HepG2 (cell line): ENCODE data around the gene SLC18A3. TPM values are rescaled to one million over a fixed set of nuclear protein-coding genes. Genes with fewer than 3 reads are reported as not detected.

Experiments used
- ATAC-seq: fragments of 200-7000 bp; cut with Tn5 transposase; 3 replicates; pipeline ENCODE4 v1.9.1; 2020; ENCODE audit warnings: mild to moderate bottlenecking, moderate library complexity
- BruUV-seq: library from RNA; stranded (reverse); fragments of 400-500 nt; replicated peaks from 2 replicates; lab custom pipeline; 2021; lab: Mats Ljungman, UMichigan
- CTCF ChIA-PET: fragments of 300-600 bp; formaldehyde crosslinking; extraction: SDS; loops from one replicate; lab custom pipeline; 2021; ENCODE audit warnings: low total read pairs, inconsistent platforms, low intra/inter-chr PET ratio; lab: Yijun Ruan, JAX
- POLR2A ChIA-PET: fragments of 350-600 bp; sonication (Branson Sonifier 250); formaldehyde crosslinking; loops from one replicate; lab custom pipeline; 2020; ENCODE audit warnings: antibody characterized with exemption, inconsistent platforms; lab: Yijun Ruan, JAX
- DNase-seq: peaks from one replicate; pipeline ENCODE4 v3.0.0-alpha.2; 2015; ENCODE audit warnings: low spot score
- FAIRE-seq: peaks from 3 replicates; lab custom pipeline; 2011; peaks lifted over from hg19 to GRCh38; lab: Jason Lieb, UNC
- H2AFZ ChIP-seq: one replicate; pipeline ENCODE4 v1.6.1; 2011; ENCODE audit warnings: low read length, inconsistent platforms
- H3K27ac ChIP-seq: fragments of 300-600 bp; 3 replicates; pipeline ENCODE4 v1.8.0; 2011; ENCODE audit warnings: mixed run types, mild to moderate bottlenecking, mixed read lengths, low read length, inconsistent platforms; ENCODE audit not compliant: insufficient read depth; ENCODE audit errors: extremely low read length
- H3K27me3 ChIP-seq, 2 experiments: fragments of 200-600 bp in 1 of 2; 2 replicates in 1 of 2; 3 replicates in 1 of 2; pipeline versions ENCODE4 v1.6.0 to v1.8.0; 2011; ENCODE audit warnings: low read length in 2 of 2, mild to moderate bottlenecking in 2 of 2, moderate library complexity in 2 of 2, inconsistent platforms in 1 of 2; ENCODE audit not compliant: insufficient read depth in 2 of 2, control insufficient read depth in 1 of 2
- H3K36me3 ChIP-seq, 2 experiments: fragments of 200-600 bp in 1 of 2; replicated peaks in 1 of 2; 2 replicates in 1 of 2; 3 replicates in 1 of 2; pipeline versions ENCODE4 v1.5.1 to v1.8.0; 2011; ENCODE audit warnings: low read length in 2 of 2, inconsistent platforms in 1 of 2; ENCODE audit not compliant: insufficient read depth in 2 of 2, control insufficient read depth in 1 of 2
- H3K4me1 ChIP-seq: 2 replicates; pipeline ENCODE4 v1.5.1; 2012; ENCODE audit warnings: low read length, inconsistent platforms; ENCODE audit not compliant: insufficient read depth
- H3K4me2 ChIP-seq: 2 replicates; pipeline ENCODE4 v1.6.0; 2011; ENCODE audit warnings: low read depth, low read length, inconsistent platforms
- H3K4me3 ChIP-seq, 3 experiments: fragments of 200-600 bp in 1 of 3; sonication (generic), shearing (Covaris generic) in 1 of 3; replicated peaks in 1 of 3; 2 replicates each; pipeline ENCODE4 v1.5.1; 2011 to 2016; ENCODE audit warnings: low read length in 3 of 3, inconsistent platforms in 2 of 3, low read depth in 2 of 3, mild to moderate bottlenecking in 2 of 3, control low read depth in 1 of 3, mixed read lengths in 1 of 3; ENCODE audit not compliant: insufficient read depth in 1 of 3
- H3K79me2 ChIP-seq: one replicate; pipeline ENCODE4 v1.6.1; 2011; ENCODE audit warnings: low read length, inconsistent platforms; ENCODE audit not compliant: insufficient read depth
- H3K9ac ChIP-seq: 2 replicates; pipeline ENCODE4 v1.6.0; 2011; ENCODE audit warnings: mild to moderate bottlenecking, low read depth, low read length, inconsistent platforms; ENCODE audit not compliant: insufficient read depth
- H3K9me3 ChIP-seq: 2 replicates; pipeline ENCODE4 v1.5.1; 2012; ENCODE audit warnings: mild to moderate bottlenecking, low read length
- H4K20me1 ChIP-seq: 2 replicates; pipeline ENCODE4 v1.6.0; 2011; ENCODE audit warnings: inconsistent platforms, mild to moderate bottlenecking, low read length, moderate library complexity; ENCODE audit not compliant: insufficient read depth
- CTCF ChIP-seq: sonication (generic); formaldehyde crosslinking; IDR thresholded peaks from 2 replicates; pipeline ENCODE4 v1.5.0; 2020; ENCODE audit warnings: mild to moderate bottlenecking, missing genetic modification reagents, moderate library complexity
- EZH2 ChIP-seq: conservative IDR thresholded peaks from 2 replicates; pipeline ENCODE4 v1.6.1; 2012; ENCODE audit warnings: mild to moderate bottlenecking, low read depth, low read length, moderate library complexity
- HMGXB4 ChIP-seq, 2 experiments: sonication (generic) in 1 of 2; formaldehyde crosslinking in 1 of 2; IDR thresholded peaks; 2 replicates each; pipeline versions ENCODE4 v1.4.0 to v1.6.1; 2018 to 2020; ENCODE audit warnings: missing genetic modification reagents in 2 of 2, borderline replicate concordance in 1 of 2, low read depth in 1 of 2, mild to moderate bottlenecking in 1 of 2, missing biosample characterization in 1 of 2
- JARID2 ChIP-seq: sonication (generic); formaldehyde crosslinking; IDR thresholded peaks from 2 replicates; pipeline ENCODE4 v1.8.1; 2023; ENCODE audit warnings: missing genetic modification reagents, inconsistent platforms; ENCODE audit not compliant: insufficient replicate concordance
- KDM3A ChIP-seq: IDR thresholded peaks from 2 replicates; pipeline ENCODE4 v1.6.1; 2018; ENCODE audit warnings: low read depth, missing compliant biosample characterization
- MIER2 ChIP-seq: IDR thresholded peaks from 2 replicates; pipeline ENCODE4 v1.6.1; 2016; ENCODE audit warnings: missing biosample characterization, missing genetic modification reagents
- NCOA5 ChIP-seq: sonication (generic); formaldehyde crosslinking; IDR thresholded peaks from 2 replicates; pipeline ENCODE4 v1.4.0; 2020; ENCODE audit warnings: missing genetic modification reagents
- POGK ChIP-seq: sonication (generic); formaldehyde crosslinking; conservative IDR thresholded peaks from 2 replicates; pipeline ENCODE4 v1.8.0; 2022; ENCODE audit warnings: mild to moderate bottlenecking, moderate library complexity, missing genetic modification reagents
- RAD21 ChIP-seq: fragments of 450-650 bp; formaldehyde crosslinking; IDR thresholded peaks from 2 replicates; pipeline ENCODE4 v1.5.0; 2020; ENCODE audit warnings: mild to moderate bottlenecking
- RFXAP ChIP-seq: sonication (generic); formaldehyde crosslinking; IDR thresholded peaks from 2 replicates; pipeline ENCODE4 v1.4.0; 2020; ENCODE audit warnings: missing genetic modification reagents, borderline replicate concordance
- SAP130 ChIP-seq: IDR thresholded peaks from 2 replicates; pipeline ENCODE4 v1.6.1; 2016; ENCODE audit warnings: low read depth
- SMC3 ChIP-seq: IDR thresholded peaks from 2 replicates; pipeline ENCODE4 v1.6.1; 2011; ENCODE audit warnings: low read length, improper control_type of control experiment
- SOX6 ChIP-seq, 2 experiments: fragments of 450-650 bp in 1 of 2; sonication (generic) in 1 of 2; formaldehyde crosslinking in 1 of 2; IDR thresholded peaks; 2 replicates each; pipeline versions ENCODE4 v1.4.0 to v1.6.1; 2017 to 2020; ENCODE audit warnings: antibody characterized with exemption in 1 of 2, mild to moderate bottlenecking in 1 of 2, missing genetic modification reagents in 1 of 2
- STAG1 ChIP-seq: sonication (generic); formaldehyde crosslinking; IDR thresholded peaks from 2 replicates; pipeline ENCODE4 v1.4.0; 2020; ENCODE audit warnings: missing genetic modification reagents
- TIGD3 ChIP-seq: sonication (generic); formaldehyde crosslinking; IDR thresholded peaks from 2 replicates; pipeline ENCODE4 v1.5.1; 2020; ENCODE audit warnings: mild to moderate bottlenecking, missing genetic modification reagents, borderline replicate concordance
- ZFX ChIP-seq: sonication (generic); formaldehyde crosslinking; IDR thresholded peaks from 2 replicates; pipeline ENCODE4 v1.4.0; 2020; ENCODE audit warnings: mild to moderate bottlenecking, low read depth, missing genetic modification reagents, moderate library complexity
- ZMYM2 ChIP-seq: sonication (generic); formaldehyde crosslinking; IDR thresholded peaks from 2 replicates; pipeline ENCODE4 v1.8.0; 2022; ENCODE audit warnings: mild to moderate bottlenecking, missing genetic modification reagents
- ZNF850 ChIP-seq: sonication (generic); formaldehyde crosslinking; conservative IDR thresholded peaks from 2 replicates; pipeline ENCODE4 v1.9.0; 2021; ENCODE audit warnings: mild to moderate bottlenecking, missing genetic modification reagents
- WGBS: methylation state at CpG from one replicate; pipeline ENCODE4 v1.1.6; 2017; ENCODE audit warnings: low lambda C conversion rate; 5-methylcytosine and 5-hydroxymethylcytosine counted together
- in situ Hi-C: cut with HindIII; loops from 2 replicates; pipeline ENCODE4 v1.10.0; 2017; ENCODE audit warnings: low pct_unique_long_range_greater_than_20kb; ENCODE audit not compliant: extremely low pct_ligation_motif_present
- intact Hi-C: fragments of 100-400 bp; cut with micrococcal nuclease; formaldehyde crosslinking; loops from one replicate; pipeline ENCODE4 v1.10.0; 2022; ENCODE audit not compliant: unreplicated experiment
- polyA plus RNA-seq, 8 experiments: library from polyadenylated mRNA; depleted of rRNA in 3 of 8; stranded (reverse) in 7 of 8; unstranded in 1 of 8; fragments of >200 nt; fragmentation: Illumina TruSeq in 4 of 8; extraction: Trizol in 4 of 8; gene quantifications; 2 replicates each; pipeline versions ENCODE4 v1.2.1 to v1.2.3, GENCODE V29; 2011 to 2016; ENCODE audit warnings: low read depth in 4 of 8, missing spikeins in 1 of 8, mixed read lengths in 1 of 8; ENCODE audit not compliant: insufficient read depth in 1 of 8
- total RNA-seq, 5 experiments: library from RNA; depleted of rRNA; stranded (reverse); fragments of >200 nt; fragmentation: Illumina TruSeq; extraction: Trizol; gene quantifications; 2 replicates each; pipeline ENCODE4 v1.2.3, GENCODE V29; 2016; ENCODE audit warnings: low read depth in 1 of 5

Gene SLC18A3
- total and polyA plus RNA-seq, 2 of the 13 experiments (the other 11 are each of a cell fraction or from before 2014, with no cell fraction given), result not detected

- intact Hi-C loops, result loop anchor here (5.0 kb wide), 2 partner anchors 168 to 323 kb away; partner anchors contain the start of gene OGDHL
- H2AFZ ChIP-seq, result no peak overlapping the region
- H3K4me1 ChIP-seq, result peaks cover 12% of the 10 kb centered on the region; the same call in 1 of the 2 replicates
- H3K27ac ChIP-seq, result no peak overlapping the region
- H3K9ac ChIP-seq, result no peak overlapping the region
- H3K9me3 ChIP-seq, result no peaks in the 10 kb centered on the region
- in situ Hi-C loops, result loop anchor here (10.0 to 25.0 kb wide), 2 partner anchors 170 to 618 kb away; partner anchors contain the start of gene OGDHL
- CTCF ChIA-PET, result interaction anchor here (2.4 kb wide), 1 partner anchor 629 kb away, joined by 7 read pairs; no protein-coding TSS in a partner anchor
- no peaks in the 10 kb centered on the region for H4K20me1 ChIP-seq
- 0% methylated on average over 3 of the region's 6 CpGs for WGBS
- H3K79me2 ChIP-seq, result no peaks in the 10 kb centered on the region
- no peaks in the 10 kb centered on the region for H3K36me3 ChIP-seq
- peak overlapping the region; percentile 76 for H3K4me2 ChIP-seq
- H3K4me3 ChIP-seq, result no peak overlapping the region; a peak in 1 of 6 replicates
- ATAC-seq (peak; percentile 77), FAIRE-seq (peak; percentile 90), DNase-seq (peak; percentile 54)
- BruUV-seq, result no TSS peak
- POLR2A ChIA-PET, result no interaction called here
- peaks cover 0 to 13% of the 10 kb centered on the region in 2 experiments; a peak in 2 of 5 replicates for H3K27me3 ChIP-seq
- TF ChIP-seq EZH2 (no peak), SAP130 (CRISPR knock-in tag) (0 out of 2 replicates have a peak, but pooled peaks have one; percentile 29), SOX6 (IDR thresholded peaks at IDR 0.05) (no peak), SOX6 (CRISPR knock-in tag; IDR thresholded peaks at IDR 0.05) (no peak), ZNF850 (CRISPR knock-in tag) (no peak), MIER2 (peak; percentile 19; the same call in 1 of the 2 replicates), CTCF (CRISPR knock-in tag) (peak; percentile 92), KDM3A (CRISPR knock-in tag) (0 out of 2 replicates have a peak, but pooled peaks have one; percentile 43), RFXAP (no peak), JARID2 (CRISPR knock-in tag) (no peak), NCOA5 (CRISPR knock-in tag) (no peak), SMC3 (peak; percentile 66), TIGD3 (CRISPR knock-in tag) (no peak), STAG1 (CRISPR knock-in tag) (peak; percentile 94), HMGXB4 (CRISPR knock-in tag; IDR thresholded peaks at IDR 0.05; ENCODE audit: borderline replicate concordance in 1 of 2, low read depth in 1 of 2) (peak in 1 of 2 experiments; percentile 28; a peak in 1 of 4 replicates), ZFX (no peak), RAD21 (peak; percentile 52), ZMYM2 (CRISPR knock-in tag) (no peak), POGK (0 out of 2 replicates have a peak, but pooled peaks have one; percentile 34)
Measured at GRCh38 chr10:49594594-49594993, 15.5 kb upstream of the SLC18A3 start.
